Pancreas (tissue), 10 donors: ENCODE measurements around the gene MAP3K4. TPM values are rescaled to one million over a fixed set of nuclear protein-coding genes. Genes with fewer than 3 reads are reported as not detected.

Experiments
- ATAC-seq, 4 donors: fragments of 200-7000 bp; cut with Tn5 transposase; one replicate each; pipeline versions ENCODE4 v1.8.0 to v1.9.1; 2020; ENCODE audit warnings: mild to moderate bottlenecking in 4 of 4, moderate library complexity in 4 of 4
- DNase-seq, 6 donors: peaks; one replicate each; pipeline ENCODE4 v3.0.0-alpha.2; 2020
- FAIRE-seq: peaks from 2 replicates; lab custom pipeline; 2012; peaks lifted over from hg19 to GRCh38; lab: Jason Lieb, UNC
- H3K27ac ChIP-seq, 4 donors: fragments of 200-600 bp; sonication (generic); 1 replicate in 3 of 4; 2 replicates in 1 of 4; pipeline versions ENCODE4 v1.5.0 to v1.8.0; 2020
- H3K27me3 ChIP-seq, 4 donors: fragments of 200-600 bp; one replicate each; pipeline ENCODE4 v1.8.0; 2021
- H3K36me3 ChIP-seq, 3 donors: fragments of 200-600 bp; sonication (generic) in 1 of 3; one replicate each; pipeline versions ENCODE4 v1.5.0 to v1.8.0; 2020 to 2021
- H3K4me1 ChIP-seq, 3 donors: fragments of 200-600 bp; one replicate each; pipeline ENCODE4 v1.8.0; 2021
- H3K4me3 ChIP-seq, 4 donors: fragments of 200-600 bp; sonication (generic) in 2 of 4; one replicate each; pipeline versions ENCODE4 v1.5.0 to v1.8.0; 2020 to 2021
- H3K9me3 ChIP-seq, 4 donors: fragments of 200-600 bp; one replicate each; pipeline ENCODE4 v1.8.0; 2021
- WGBS, 2 donors: extraction: QIAGEN DNeasy Blood & Tissue Kit; methylation state at CpG; one replicate each; pipeline ENCODE4 v1.1.7; 2013; 5-methylcytosine and 5-hydroxymethylcytosine counted together
- intact Hi-C, 3 donors: fragments of 100-400 bp; cut with DNase I; formaldehyde crosslinking; loops; one replicate each; pipeline versions ENCODE4 v1.11.1 to v1.14.2; 2022
- polyA plus RNA-seq, 2 donors: library from polyadenylated mRNA; stranded (reverse); fragments of 200-250 nt; gene quantifications; one replicate each; pipeline ENCODE4 v1.2.3, GENCODE V29; 2013
- total RNA-seq, 6 donors: library from RNA; stranded (reverse); fragmentation: NEBNext Ultra II Directional in 4 of 6; extraction: Animal tissue kit (Norgen Biotek cat#: 25700) in 4 of 6; gene quantifications; one replicate each; pipeline versions ENCODE4 v1.2.1 to v1.2.4, GENCODE V29; 2021 to 2023
- TF ChIP-seq, protein P1 (sequence below), 4 donors: fragments of 200-600 bp; sonication (generic) in 3 of 4; IDR thresholded peaks; one replicate each; pipeline versions ENCODE4 v1.5.0 to v1.8.0; 2021; ENCODE audit warnings: antibody characterized with exemption in 4 of 4
- donor health status: healthy with polysubstance abuse.
- donor health status: DM: no; HTN: no; CAD: no; lungs with moderate emphysema.
- donor health status: DM: no; HTN: no; CAD: no.
- donor health status: control.
- donor health status: control.
- donor health status: Bipolar disorder and iron deficiency.
- donor health status: DM: yes; HTN: yes; CAD: no.
- donor health status: DM: no; HTN: no; CAD: no.
- donor health status: DM: no; HTN: no; CAD: no.
- donor health status: DM: yes; HTN: yes; CAD: no.

The MAP3K4 gene
- total and polyA plus RNA-seq, 8 donors = 10.8 to 32.0 (median 25.3) TPM

DNA sequence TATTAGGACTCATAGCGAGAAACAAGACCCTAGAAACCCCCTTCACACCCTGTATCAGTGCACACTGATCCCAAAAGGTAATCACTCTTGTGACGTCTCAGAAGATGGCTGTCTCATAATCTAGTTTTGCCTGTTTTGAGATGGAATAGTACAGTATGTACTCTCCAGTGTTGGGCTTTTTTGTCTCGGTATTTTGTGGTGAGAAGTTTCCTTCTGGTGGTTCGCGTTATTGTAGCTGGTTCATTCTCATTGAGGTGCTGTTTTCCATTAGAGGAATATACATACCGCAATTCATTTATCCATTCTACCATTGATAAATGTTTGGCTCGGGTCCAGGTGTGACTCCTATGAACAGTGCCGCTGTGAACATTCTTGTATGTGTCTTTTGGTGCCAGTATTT, 27.9 kb upstream of the MAP3K4 start:
- 66 to 72% methylated on average over 8 of the region's 8 CpGs for WGBS, 2 donors
- FAIRE-seq = no peak

DNA sequence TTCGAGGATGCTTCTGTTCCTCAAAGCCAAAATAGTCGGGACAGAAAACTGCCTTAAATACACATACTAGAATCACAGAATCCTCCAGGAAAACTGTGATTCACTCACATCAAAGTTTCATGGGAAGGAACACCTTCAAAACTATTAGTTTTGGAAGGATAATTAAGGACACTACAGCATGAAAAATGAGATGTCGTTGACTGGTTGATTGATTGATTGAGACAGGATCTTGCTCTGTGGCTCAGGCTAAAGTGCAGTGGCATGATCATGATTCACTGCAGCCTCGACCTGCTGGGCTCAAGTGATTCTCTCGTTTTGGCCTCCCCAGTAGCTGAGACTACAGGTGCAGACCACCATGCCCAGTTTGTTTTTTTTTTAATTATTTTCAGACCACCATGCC, 25.7 kb upstream of the MAP3K4 start:
- ATAC-seq = no peak
- TF ChIP-seq, protein P1, sequence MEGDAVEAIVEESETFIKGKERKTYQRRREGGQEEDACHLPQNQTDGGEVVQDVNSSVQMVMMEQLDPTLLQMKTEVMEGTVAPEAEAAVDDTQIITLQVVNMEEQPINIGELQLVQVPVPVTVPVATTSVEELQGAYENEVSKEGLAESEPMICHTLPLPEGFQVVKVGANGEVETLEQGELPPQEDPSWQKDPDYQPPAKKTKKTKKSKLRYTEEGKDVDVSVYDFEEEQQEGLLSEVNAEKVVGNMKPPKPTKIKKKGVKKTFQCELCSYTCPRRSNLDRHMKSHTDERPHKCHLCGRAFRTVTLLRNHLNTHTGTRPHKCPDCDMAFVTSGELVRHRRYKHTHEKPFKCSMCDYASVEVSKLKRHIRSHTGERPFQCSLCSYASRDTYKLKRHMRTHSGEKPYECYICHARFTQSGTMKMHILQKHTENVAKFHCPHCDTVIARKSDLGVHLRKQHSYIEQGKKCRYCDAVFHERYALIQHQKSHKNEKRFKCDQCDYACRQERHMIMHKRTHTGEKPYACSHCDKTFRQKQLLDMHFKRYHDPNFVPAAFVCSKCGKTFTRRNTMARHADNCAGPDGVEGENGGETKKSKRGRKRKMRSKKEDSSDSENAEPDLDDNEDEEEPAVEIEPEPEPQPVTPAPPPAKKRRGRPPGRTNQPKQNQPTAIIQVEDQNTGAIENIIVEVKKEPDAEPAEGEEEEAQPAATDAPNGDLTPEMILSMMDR (IDR thresholded peaks at IDR 0.05) = no peak
- intact Hi-C loops = no loop called here
- Histone ChIP-seq H3K27ac (no peak overlapping the region), H3K4me1 (peaks cover 0 to 3% (median 3%) of the 10 kb centered on the region in 3 donors), H3K9me3 (no peaks in the 10 kb centered on the region), H3K36me3 (no peaks in the 10 kb centered on the region), H3K4me3 (no peak overlapping the region), H3K27me3 (no peaks in the 10 kb centered on the region)
- WGBS, 2 donors = 66 to 81% methylated on average over 5 of the region's 5 CpGs
- no peak for DNase-seq
- FAIRE-seq = no peak

More for the DNA sequence above, 27.9 kb upstream of the MAP3K4 start:
- TF ChIP-seq, protein P1 (IDR thresholded peaks at IDR 0.05) = no peak
- Histone ChIP-seq H3K9me3 (no peaks in the 10 kb centered on the region), H3K36me3 (no peaks in the 10 kb centered on the region), H3K27ac (no peak overlapping the region), H3K4me3 (no peak overlapping the region), H3K27me3 (no peaks in the 10 kb centered on the region), H3K4me1 (peaks cover 13 to 17% (median 16%) of the 10 kb centered on the region in 3 donors)
- intact Hi-C loops = no loop called here
- ATAC-seq (no peak), DNase-seq (no peak)

DNA sequence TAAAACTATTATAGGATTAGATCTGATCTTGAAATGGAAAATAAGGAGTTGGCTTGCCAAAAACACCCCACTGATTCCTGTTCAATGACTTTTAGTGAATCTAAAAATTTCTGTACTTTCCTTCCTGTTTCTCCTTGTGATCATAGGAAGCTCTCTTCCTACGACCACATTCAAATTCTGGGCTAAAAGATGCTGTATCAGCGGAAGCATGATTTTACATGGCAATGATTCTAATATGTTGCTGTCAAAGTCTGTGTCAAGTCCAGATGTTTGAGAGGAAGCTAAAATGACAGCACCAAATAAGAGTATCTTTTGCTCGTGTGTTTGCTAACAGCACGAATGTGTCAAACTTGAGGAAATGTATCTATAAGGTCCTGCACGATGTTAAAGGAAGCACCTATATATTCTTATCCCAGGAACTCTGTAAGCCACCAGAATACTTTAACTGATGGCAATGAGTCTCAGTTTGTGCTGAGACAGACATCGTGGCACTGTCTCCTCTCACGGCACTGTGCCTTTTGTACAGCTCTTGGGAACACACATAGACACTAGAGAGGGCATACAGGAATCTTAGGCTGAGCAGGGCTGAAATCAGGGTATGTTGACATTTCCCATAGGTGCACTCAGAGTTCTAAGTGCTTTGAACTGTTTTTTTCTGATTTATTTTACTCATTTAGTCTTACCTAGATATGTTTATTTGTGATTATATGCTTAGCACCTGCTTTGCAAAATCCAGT, 24.9 kb upstream of the MAP3K4 start:
- Histone ChIP-seq H3K27ac (no peak overlapping the region), H3K4me1 (no peaks in the 10 kb centered on the region), H3K4me3 (no peak overlapping the region), H3K9me3 (no peaks in the 10 kb centered on the region), H3K27me3 (no peaks in the 10 kb centered on the region), H3K36me3 (no peaks in the 10 kb centered on the region)
- TF ChIP-seq, protein P1 (IDR thresholded peaks at IDR 0.05) = no peak
- WGBS, 2 donors = 76% methylated on average over 7 of the region's 7 CpGs
- intact Hi-C loops = no loop called here
- no peak for FAIRE-seq
- no peak for ATAC-seq
- no peak for DNase-seq

DNA sequence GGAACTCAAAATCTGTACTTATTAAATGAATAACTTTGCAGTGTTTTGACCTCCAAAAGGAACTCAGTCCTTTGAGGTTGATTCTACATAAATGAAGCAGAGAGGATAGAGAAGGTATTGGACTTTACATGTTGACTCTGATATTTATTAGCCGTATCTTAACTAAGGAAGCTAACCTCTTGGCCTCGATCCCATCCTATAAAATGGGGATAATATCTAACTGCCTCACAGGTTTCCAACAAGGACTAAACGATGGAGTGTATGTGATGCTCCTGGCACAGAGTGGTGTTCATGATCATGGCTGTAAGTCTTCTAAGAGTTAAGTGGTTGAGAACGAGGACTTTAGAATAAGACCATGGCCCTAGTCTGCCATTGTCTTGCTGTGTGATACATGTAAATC, 24.2 kb upstream of the MAP3K4 start:
- Histone ChIP-seq H3K27ac (no peak overlapping the region), H3K27me3 (no peaks in the 10 kb centered on the region), H3K9me3 (no peaks in the 10 kb centered on the region), H3K4me1 (no peaks in the 10 kb centered on the region), H3K4me3 (no peak overlapping the region), H3K36me3 (no peaks in the 10 kb centered on the region)
- WGBS, 2 donors = 85 to 92% methylated on average over 4 of the region's 4 CpGs
- no peak for ATAC-seq
- intact Hi-C loops = no loop called here
- no peak for FAIRE-seq
- TF ChIP-seq, protein P1 (IDR thresholded peaks at IDR 0.05) = no peak
- DNase-seq = no peak

DNA sequence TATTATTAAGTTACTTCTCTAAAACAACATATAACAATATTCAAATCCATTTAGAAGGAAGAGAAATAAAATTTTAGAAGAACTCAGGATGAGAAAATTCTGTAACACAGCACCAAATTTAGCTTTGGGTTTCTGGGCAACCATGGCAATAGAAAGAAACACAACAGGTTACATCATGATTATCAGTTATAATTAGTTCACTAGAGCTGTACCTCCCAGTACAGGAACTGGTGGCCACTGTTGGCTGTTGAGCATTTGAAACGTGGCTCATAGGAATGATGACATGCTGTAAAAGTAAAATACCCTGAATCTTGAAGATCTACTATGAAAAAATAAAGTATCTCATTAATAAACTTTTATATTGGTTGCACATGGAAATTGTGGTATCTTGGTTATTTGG, 23.7 kb upstream of the MAP3K4 start:
- TF ChIP-seq, protein P1 (IDR thresholded peaks at IDR 0.05) = no peak
- DNase-seq = no peak
- H3K27me3 ChIP-seq = no peaks in the 10 kb centered on the region
- H3K9me3 ChIP-seq = no peaks in the 10 kb centered on the region
- FAIRE-seq = no peak
- H3K36me3 ChIP-seq = no peaks in the 10 kb centered on the region
- intact Hi-C loops = no loop called here
- H3K4me1 ChIP-seq = no peaks in the 10 kb centered on the region
- H3K27ac ChIP-seq = no peak overlapping the region
- 52 to 58% methylated on average over 1 of the region's 1 CpG for WGBS, 2 donors
- no peak overlapping the region for H3K4me3 ChIP-seq
- no peak for ATAC-seq
